NCI-H2171 (cell line): ENCODE results near the gene TXNDC11.
"Not testable (repeated sequence)": the region's sequence is repeated elsewhere in the genome, so short reads cannot be mapped to it uniquely, and the experiment has no call there.

ENCODE experiments used
- DNase-seq: peaks from one replicate; lab custom pipeline; 2025; lab: John Stamatoyannopoulos, UW

TXNDC11 gene

GRCh38 chr16:11742536-11743307 is at the start of gene TXNDC11:
Gene TXNDC11 (minus strand): TSS chr16:11742857. CDS start chr16:11742730, 127 bp downstream.
- DNase-seq = peak; percentile 99

- DNase-seq = no peak
Observed at GRCh38 chr16:11791144-11791828, 48.6 kb upstream of the TXNDC11 start.

- no peak for DNase-seq
Observed at GRCh38 chr16:11788914-11789313, 46.3 kb upstream of the TXNDC11 start.

DNA sequence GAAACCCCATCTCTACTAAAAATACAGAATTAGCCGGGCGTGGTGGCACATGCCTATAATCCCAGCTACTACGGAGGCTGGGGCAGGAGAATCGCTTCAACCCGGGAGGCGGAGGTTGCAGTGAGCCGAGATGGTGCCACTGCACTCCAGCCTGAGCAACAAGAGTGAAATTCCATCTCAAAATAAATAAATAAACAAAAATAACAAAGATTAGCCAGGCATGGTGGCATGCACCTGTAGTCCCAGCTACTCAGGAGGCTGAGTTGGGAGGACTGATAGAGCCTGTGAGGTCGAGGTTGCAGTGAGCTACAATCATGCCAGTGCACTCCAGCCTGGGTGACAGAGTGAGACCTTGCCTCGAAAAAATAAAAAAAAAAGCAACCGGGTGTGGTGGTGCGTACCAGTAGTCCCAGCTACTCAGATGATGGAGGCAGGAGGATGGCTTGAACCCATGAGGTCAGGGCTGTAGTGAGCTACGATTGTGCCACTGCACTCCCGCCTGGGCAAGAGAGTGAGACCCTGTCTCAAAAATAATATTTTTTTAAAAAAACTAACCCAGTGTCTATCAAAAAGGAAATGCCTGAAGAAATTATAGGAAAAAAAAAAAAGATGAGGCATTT is 42.4 kb upstream of the TXNDC11 start:
- DNase-seq = not testable (repeated sequence)

DNA sequence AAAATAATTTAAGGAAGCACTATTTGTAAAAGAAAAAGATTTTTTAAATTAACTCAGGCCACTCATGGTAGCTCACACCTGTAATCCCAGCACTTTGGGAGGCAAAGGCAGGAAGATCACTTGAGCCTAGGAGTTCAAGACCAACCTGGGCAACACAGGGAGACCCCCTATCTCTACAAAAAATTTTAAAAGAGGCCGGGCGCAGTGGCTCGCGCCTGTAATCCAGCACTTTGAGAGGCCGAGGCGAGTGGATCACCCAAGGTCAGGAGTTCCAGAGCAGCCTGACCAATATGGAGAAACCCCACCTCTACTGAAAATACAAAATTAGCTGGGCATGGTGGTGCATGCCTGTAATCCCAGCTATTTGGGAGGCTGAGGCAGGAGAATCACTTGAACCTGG is 41.7 kb upstream of the TXNDC11 start:
- DNase-seq = not testable (repeated sequence)

GRCh38 chr16:11784038-11784369 is 41.3 kb upstream of the TXNDC11 start:
- DNase-seq = no peak

DNA sequence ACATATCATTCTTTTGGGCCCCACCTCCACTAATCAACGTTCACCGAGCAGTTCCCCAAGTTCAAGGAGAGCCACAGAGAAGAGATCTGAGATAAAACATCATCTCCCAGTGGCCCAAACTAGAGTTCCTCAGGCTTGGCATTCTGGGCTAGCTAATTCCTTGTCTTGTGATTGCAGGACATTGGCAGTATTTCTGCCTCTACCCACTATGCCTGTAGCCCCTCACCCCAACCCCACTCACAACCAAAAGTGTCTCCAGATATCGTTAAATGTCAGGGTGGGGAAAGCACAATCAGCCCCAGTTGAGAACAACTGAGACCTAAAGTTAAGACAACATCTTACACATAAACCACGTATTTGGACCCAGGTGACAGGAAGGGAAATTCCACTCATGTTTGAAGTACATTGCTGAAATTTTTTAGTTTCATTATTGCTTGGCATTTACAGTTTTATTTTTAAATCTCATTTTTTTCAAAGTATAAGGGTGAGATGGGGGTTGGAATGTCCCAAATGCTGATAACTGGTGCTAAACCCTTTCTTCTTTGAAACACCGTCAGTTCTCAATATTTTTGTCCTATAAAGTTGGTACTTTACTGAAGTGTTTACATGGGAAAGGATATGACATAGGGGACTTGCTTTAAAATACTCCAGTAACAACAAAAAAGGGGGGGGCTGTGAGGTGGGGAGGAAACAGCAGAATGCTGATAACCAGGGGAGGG is 40.8 kb upstream of the TXNDC11 start:
- no peak for DNase-seq

- peak; percentile 78 for DNase-seq
Observed at GRCh38 chr16:11781773-11782172, 39.1 kb upstream of the TXNDC11 start.

- peak; percentile 66 for DNase-seq
Observed at GRCh38 chr16:11780991-11781680, 38.5 kb upstream of the TXNDC11 start.

DNA sequence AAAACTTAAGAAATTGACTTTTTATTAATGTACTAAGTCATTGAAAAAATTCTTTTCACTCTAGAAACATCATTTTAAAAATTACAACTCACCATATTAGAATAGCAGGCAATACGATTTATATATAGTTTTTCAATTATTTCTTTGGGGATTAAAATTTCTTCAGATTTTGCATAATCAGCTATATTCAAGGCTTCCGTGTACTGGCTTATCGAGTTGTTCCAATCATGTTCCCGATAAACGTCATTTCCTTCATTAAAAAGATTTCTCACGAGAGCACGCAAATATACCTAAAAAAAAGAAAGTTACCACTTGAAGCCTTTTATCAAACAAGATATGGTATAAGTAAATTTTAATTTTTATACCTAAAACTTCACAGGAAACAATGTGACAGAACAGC is 36.4 kb upstream of the TXNDC11 start:
- DNase-seq = no peak

DNA sequence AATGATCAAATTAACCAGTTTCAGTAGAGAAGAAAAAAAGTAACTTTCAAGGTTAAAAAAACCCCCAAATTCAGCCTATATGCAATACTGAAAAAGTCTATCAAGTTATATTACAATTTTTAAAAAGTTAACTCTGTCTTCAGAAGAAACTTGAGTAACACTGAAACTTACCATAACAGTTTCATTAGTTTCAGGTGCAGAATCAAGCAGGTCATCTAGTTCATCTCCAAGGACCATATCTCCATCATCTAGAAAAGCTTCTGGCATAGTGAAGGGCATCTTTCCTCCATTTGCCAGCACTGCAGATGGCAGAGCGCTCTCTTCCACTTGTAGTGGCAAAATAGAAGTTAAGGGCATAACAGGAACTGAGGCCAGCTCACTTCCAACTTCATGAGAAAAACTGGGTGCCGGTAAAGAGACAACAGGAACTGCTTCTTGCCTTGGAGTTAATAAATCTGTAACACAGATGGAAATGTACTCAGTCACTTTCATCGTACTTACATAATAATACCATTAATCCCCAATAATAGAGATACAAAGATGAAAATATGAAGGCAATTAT is 31.5 kb upstream of the TXNDC11 start:
- DNase-seq = no peak

DNA sequence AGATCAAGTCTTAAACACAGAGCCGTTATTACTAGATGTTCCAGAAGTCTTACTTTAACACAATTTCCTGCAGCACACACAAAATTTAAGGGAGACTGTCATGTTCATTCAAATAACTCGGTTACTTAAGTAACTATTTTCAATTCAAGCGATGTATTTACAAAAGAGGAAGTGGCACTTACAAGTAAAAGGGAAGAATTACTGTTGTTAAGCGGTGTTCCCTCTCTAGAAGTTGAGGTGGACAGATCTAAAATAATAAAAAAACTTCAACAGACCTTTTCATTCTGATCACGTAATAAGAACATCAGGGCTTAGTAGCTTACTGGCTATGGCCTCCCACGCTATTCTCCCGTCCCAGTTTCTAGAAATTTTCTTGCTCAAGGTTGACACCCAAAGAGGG is 26.2 kb upstream of the TXNDC11 start:
- no peak for DNase-seq

- DNase-seq = no peak
Observed at GRCh38 chr16:11762431-11762830, 19.8 kb upstream of the TXNDC11 start.

DNA sequence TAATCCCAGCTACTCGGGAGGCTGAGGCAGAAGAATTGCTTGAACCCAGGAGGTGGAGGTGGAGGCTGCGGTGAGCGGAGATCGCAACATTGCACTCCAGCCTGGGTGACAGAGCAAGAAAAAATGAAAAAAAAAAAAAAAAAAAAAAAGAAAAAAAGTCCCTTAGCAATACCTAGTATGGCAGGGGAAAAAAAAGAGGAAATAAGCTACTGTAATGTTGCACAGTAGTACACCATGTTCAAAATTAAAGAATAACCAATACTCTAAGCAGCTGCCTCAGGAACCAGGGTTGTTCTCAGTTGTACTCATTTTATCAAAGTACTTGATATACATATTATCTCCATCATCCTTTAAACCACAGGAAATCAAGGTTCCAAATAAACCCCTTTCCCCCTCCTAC is 17.3 kb upstream of the TXNDC11 start:
- DNase-seq = no peak

- DNase-seq = no peak
Observed at GRCh38 chr16:11759163-11759834, 16.6 kb upstream of the TXNDC11 start.

- DNase-seq = no peak
Observed at GRCh38 chr16:11757671-11758545, 15.3 kb upstream of the TXNDC11 start.

DNA sequence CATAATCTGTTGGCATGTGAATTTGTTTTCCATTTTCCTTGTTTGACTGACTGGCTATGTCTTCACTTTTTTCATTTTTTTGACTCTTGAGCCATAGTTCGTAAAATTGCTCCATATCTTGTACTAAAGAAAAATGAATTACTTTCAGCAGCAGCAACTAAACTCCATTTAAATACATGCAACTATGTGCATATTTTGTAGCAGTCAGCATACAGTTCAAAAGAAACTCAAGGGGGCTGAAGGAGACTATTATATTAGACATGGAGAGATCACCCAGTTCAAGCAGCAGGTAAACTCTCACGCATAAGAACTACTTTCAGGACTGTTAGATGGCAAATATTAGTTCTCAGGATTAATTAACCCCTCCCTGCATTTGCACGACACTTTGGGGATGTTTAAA is 13.6 kb upstream of the TXNDC11 start:
- no peak for DNase-seq

GRCh38 chr16:11755022-11755760 is 12.5 kb upstream of the TXNDC11 start:
- DNase-seq = no peak

GRCh38 chr16:11752856-11753255 is 10.2 kb upstream of the TXNDC11 start:
- DNase-seq = no peak
